Stimulated activated CD8-positive, alpha-beta memory T cell treated with anti-CD3 and anti-CD28 coated beads, Interleukin-12 subunit alpha, Interleukin-12 subunit beta, amount 100 ng/mL, for 24 hours (primary cell): ENCODE measurements around the gene CENPN.

Experiments
- DNase-seq: peaks from one replicate; pipeline ENCODE4 v3.0.0-alpha.2; 2020; ENCODE audit errors: extremely low read depth

CENPN gene

DNA sequence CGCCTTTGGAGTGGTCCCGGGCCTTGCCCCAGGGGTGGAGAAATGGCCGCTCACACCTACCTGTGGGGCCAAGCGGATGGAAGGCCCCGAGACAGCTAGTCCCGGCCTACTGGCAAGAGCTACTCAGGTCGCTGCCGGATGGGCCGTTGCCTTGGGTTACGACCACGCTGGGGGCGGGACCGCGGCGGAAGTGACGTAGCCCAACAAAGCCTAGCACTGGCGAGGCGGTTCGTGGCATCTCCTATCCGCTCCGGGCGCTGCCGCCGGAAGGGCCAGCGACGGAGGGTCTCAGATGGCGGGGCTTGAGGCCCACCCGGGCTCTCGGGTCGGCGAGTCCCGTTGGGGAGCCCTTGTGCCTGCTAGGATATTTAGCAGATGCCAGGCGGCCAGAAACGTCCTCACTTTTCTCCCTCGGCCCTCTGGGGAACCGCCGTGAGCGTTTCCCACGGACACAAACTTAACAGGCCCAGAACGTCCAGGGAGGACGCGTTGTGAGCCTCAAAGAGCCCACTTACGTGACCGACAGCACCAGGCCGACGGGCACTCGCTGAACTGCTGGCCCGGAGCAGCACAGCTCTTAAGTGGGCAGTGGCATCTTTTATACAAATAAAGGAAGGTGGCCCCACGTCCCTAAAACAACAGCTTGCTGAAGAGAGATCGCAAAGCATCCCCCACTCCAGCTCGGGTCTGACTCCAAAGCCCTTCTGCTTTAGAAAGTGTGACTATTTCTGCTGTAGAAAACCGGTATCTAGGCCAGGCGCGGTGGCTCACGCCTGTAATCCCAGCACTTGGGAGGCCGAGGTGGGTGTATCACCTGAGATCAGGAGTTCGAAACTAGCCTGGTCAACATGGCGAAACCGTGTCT is 70.3 kb downstream of the CENPN start, which contains the start of gene C16orf46:
Gene C16orf46 (minus strand): TSS at position 163 of the 865 bp plus-strand sequence. CDS start 13,283 bp downstream, outside the sequence.
- peak; percentile 92 for DNase-seq

DNA sequence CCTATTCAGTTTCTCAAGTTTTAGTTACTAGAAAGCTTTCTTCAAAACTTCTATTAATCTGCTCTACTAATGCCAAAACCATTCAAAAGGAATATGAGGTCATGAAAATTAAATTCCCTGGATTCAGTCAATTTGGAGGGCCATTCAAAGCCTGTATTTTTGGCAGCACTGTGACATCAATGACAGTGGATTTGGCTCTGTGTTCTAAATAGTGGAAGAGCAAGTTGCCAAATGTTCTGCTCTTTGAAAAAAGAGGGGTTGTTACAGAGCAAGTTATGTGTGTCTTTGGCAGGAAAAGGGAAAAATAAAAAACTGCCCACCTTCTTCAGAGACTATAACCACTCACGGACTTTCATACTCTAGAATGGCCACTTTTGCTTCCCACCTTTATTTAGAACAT is 73.2 kb downstream of the CENPN start:
- DNase-seq, result no peak

DNA sequence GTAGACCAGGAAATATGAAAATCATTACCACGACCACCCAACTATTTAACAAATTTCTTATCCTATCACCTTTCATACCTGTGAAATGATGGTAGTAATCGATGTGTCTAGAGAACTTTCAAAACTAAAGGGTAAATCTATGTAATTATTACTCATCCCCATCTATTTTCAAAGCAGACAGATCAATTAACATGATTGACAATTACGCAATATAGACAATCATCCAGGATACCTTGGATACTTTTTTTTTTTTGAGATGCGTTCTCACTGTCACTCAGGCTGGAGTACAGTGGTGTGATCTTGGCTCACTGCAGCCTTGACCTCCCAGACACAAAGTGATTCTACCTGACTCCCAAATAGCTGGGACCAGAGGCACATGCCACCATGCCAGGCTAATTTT is 74.0 kb downstream of the CENPN start:
- no peak for DNase-seq
